ENCODE data around the gene TNC. TPM values are rescaled to one million over a fixed set of nuclear protein-coding genes. Genes with fewer than 3 reads are reported as not detected.

TNC gene
- total and polyA plus RNA-seq, 11 donors = 0.53 to 98.7 (median 6.9) TPM

GRCh38 chr9:115005322-115005721 lies 112.6 kb downstream of the TNC start:
- Histone ChIP-seq H3K27ac (no peak overlapping the region), H3K36me3 (no peaks in the 10 kb centered on the region), H3K27me3 (peaks cover 0 to 20% (median 6%) of the 10 kb centered on the region in 9 donors), H3K9me3 (no peaks in the 10 kb centered on the region), H3K4me1 (peaks cover 0 to 28% (median 0%) of the 10 kb centered on the region in 12 donors), H3K4me3 (no peak overlapping the region)
- intact Hi-C loops (cut with DNase I) = loop anchor here in 2 of 10 donors (10.0 kb wide), 2 partner anchors 91 to 271 kb away; no protein-coding TSS in a partner anchor
- no peak for TF ChIP-seq CTCF (IDR thresholded peaks at IDR 0.05)
- WGBS, 4 donors = 69 to 74% (median 72%) methylated on average over 4 of the region's 4 CpGs
- DNase-seq = no peak
- ATAC-seq = no peak

GRCh38 chr9:115004545-115004944 lies 113.4 kb downstream of the TNC start:
- Histone ChIP-seq H3K27ac (no peak overlapping the region), H3K36me3 (no peaks in the 10 kb centered on the region), H3K4me1 (peaks cover 0 to 28% (median 0%) of the 10 kb centered on the region in 12 donors), H3K4me3 (no peak overlapping the region), H3K27me3 (peaks cover 0 to 20% (median 10%) of the 10 kb centered on the region in 9 donors), H3K9me3 (no peaks in the 10 kb centered on the region)
- DNase-seq = no peak
- WGBS, 4 donors = 65 to 66% (median 65%) methylated on average over 2 of the region's 2 CpGs
- no peak for ATAC-seq
- TF ChIP-seq CTCF (IDR thresholded peaks at IDR 0.05) = no peak
- TF ChIP-seq POLR2A (IDR thresholded peaks at IDR 0.05) = no peak
- intact Hi-C loops (cut with DNase I) = loop anchor here in 2 of 10 donors (10.0 kb wide), 2 partner anchors 90 to 270 kb away; no protein-coding TSS in a partner anchor

GRCh38 chr9:115002371-115003120 lies 115.4 kb downstream of the TNC start:
- Histone ChIP-seq H3K27me3 (peaks cover 0 to 32% (median 10%) of the 10 kb centered on the region in 9 donors), H3K27ac (no peak overlapping the region), H3K4me1 (peaks cover 0 to 18% (median 0%) of the 10 kb centered on the region in 12 donors), H3K36me3 (no peaks in the 10 kb centered on the region), H3K9me3 (no peaks in the 10 kb centered on the region), H3K4me3 (no peak overlapping the region)
- 54 to 66% (median 61%) methylated on average over 8 of the region's 8 CpGs for whole genome bisulfite sequencing, 4 donors
- intact Hi-C loops (cut with DNase I) = loop anchor here in 2 of 10 donors (10.0 kb wide), 2 partner anchors 88 to 268 kb away; no protein-coding TSS in a partner anchor
- DNase-seq = no peak
- no peak for TF ChIP-seq CTCF (IDR thresholded peaks at IDR 0.05)
- TF ChIP-seq POLR2A (IDR thresholded peaks at IDR 0.05) = no peak
- ATAC-seq = no peak

GRCh38 chr9:115000217-115000639 lies 117.7 kb downstream of the TNC start:
- Histone ChIP-seq H3K36me3 (no peaks in the 10 kb centered on the region), H3K4me1 (peaks cover 0 to 8% (median 0%) of the 10 kb centered on the region in 12 donors), H3K27me3 (peaks cover 0 to 28% (median 10%) of the 10 kb centered on the region in 9 donors), H3K27ac (no peak overlapping the region), H3K9me3 (no peaks in the 10 kb centered on the region), H3K4me3 (no peak overlapping the region)
- intact Hi-C loops (cut with DNase I) = loop anchor here in 2 of 10 donors (10.0 kb wide), 2 partner anchors 85 to 265 kb away; no protein-coding TSS in a partner anchor
- 73 to 84% (median 77%) methylated on average over 7 of the region's 7 CpGs for WGBS, 4 donors
- DNase-seq = no peak
- TF ChIP-seq POLR2A (IDR thresholded peaks at IDR 0.05) (no peak), CTCF (IDR thresholded peaks at IDR 0.05) (no peak)
- no peak for ATAC-seq

Measured in heart left ventricle (tissue), 16 donors.